BE2C (cell line): ENCODE results near the gene SOHLH1.

Experiments
- DNase-seq: peaks from one replicate; pipeline ENCODE4 v3.0.0-alpha.2; 2020
- H3K27me3 ChIP-seq: fragments of 250-450 bp; sonication (Bioruptor Pico); 2 replicates; pipeline ENCODE4 v1.5.1; 2020; ENCODE audit warnings: mild to moderate bottlenecking
- H3K36me3 ChIP-seq: fragments of 250-450 bp; sonication (Bioruptor Pico); 2 replicates; pipeline ENCODE4 v1.5.1; 2020; ENCODE audit warnings: mild to moderate bottlenecking
- H3K4me1 ChIP-seq: fragments of 250-450 bp; sonication (Bioruptor Pico); 2 replicates; pipeline ENCODE4 v1.5.1; 2020
- H3K4me3 ChIP-seq: 2 replicates; pipeline ENCODE4 v1.5.1; 2011; ENCODE audit warnings: low read depth, low read length
- H3K9me3 ChIP-seq: fragments of 250-450 bp; sonication (Bioruptor Pico); 2 replicates; pipeline ENCODE4 v1.5.1; 2020
- TF ChIP-seq, protein P1 (sequence below): IDR thresholded peaks from 2 replicates; pipeline ENCODE4 v1.5.1; 2012; ENCODE audit warnings: mild to moderate bottlenecking, low read depth, low read length

SOHLH1 gene

GRCh38 chr9:135683401-135684034 is 15.8 kb downstream of the SOHLH1 start:
- DNase-seq = no peak
- H3K9me3 ChIP-seq = no peaks in the 10 kb centered on the region
- no peak overlapping the region for H3K4me3 ChIP-seq
- H3K27me3 ChIP-seq = no peaks in the 10 kb centered on the region
- H3K36me3 ChIP-seq = no peaks in the 10 kb centered on the region
- TF ChIP-seq, protein P1, sequence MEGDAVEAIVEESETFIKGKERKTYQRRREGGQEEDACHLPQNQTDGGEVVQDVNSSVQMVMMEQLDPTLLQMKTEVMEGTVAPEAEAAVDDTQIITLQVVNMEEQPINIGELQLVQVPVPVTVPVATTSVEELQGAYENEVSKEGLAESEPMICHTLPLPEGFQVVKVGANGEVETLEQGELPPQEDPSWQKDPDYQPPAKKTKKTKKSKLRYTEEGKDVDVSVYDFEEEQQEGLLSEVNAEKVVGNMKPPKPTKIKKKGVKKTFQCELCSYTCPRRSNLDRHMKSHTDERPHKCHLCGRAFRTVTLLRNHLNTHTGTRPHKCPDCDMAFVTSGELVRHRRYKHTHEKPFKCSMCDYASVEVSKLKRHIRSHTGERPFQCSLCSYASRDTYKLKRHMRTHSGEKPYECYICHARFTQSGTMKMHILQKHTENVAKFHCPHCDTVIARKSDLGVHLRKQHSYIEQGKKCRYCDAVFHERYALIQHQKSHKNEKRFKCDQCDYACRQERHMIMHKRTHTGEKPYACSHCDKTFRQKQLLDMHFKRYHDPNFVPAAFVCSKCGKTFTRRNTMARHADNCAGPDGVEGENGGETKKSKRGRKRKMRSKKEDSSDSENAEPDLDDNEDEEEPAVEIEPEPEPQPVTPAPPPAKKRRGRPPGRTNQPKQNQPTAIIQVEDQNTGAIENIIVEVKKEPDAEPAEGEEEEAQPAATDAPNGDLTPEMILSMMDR = no peak
- H3K4me1 ChIP-seq = no peaks in the 10 kb centered on the region

- DNase-seq = no peak
- no peaks in the 10 kb centered on the region for H3K9me3 ChIP-seq
- H3K27me3 ChIP-seq = no peaks in the 10 kb centered on the region
- no peaks in the 10 kb centered on the region for H3K4me1 ChIP-seq
- no peak overlapping the region for H3K4me3 ChIP-seq
- no peaks in the 10 kb centered on the region for H3K36me3 ChIP-seq
- TF ChIP-seq, protein P1 = no peak
Measured at GRCh38 chr9:135681161-135681560, 18.1 kb downstream of the SOHLH1 start.

- Histone ChIP-seq H3K36me3 (no peaks in the 10 kb centered on the region), H3K4me3 (no peak overlapping the region), H3K9me3 (no peaks in the 10 kb centered on the region), H3K4me1 (no peaks in the 10 kb centered on the region), H3K27me3 (no peaks in the 10 kb centered on the region)
- no peak for DNase-seq
- TF ChIP-seq, protein P1 = no peak
Measured at GRCh38 chr9:135680056-135680455, 19.2 kb downstream of the SOHLH1 start.

- no peak for DNase-seq
- Histone ChIP-seq H3K9me3 (no peaks in the 10 kb centered on the region), H3K4me1 (no peaks in the 10 kb centered on the region), H3K4me3 (no peak overlapping the region), H3K36me3 (no peaks in the 10 kb centered on the region), H3K27me3 (no peaks in the 10 kb centered on the region)
- TF ChIP-seq, protein P1 = no peak
Measured at GRCh38 chr9:135678236-135679017, 20.9 kb downstream of the SOHLH1 start.

DNA sequence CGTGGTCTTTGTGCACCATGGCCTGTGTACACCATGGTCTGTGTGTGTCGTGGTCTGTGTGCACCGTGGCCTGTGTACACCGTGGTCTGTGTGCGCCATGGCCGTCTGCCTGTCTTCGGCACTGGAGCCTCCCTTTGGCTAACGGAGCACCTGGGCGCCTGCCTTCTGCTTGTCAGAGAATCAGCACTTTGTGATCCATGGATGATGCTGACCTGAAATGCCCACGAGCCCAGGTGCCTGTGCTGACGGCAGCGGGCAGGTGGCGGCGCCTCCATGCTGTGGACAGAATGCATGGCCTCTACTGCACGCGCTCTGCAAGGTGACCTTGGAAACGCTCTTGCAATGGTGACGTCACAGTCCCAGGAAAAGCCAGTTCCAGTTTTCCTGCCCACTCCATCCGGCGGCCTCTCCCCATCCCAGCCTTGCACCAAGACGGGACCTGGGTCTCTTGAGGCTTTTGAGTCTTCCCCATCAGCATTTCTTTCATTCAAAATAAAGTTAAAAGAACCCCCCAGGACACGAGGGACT is 21.6 kb downstream of the SOHLH1 start:
- H3K27me3 ChIP-seq = no peaks in the 10 kb centered on the region; the same call in 1 of the 2 replicates
- no peak overlapping the region for H3K4me3 ChIP-seq
- no peaks in the 10 kb centered on the region for H3K9me3 ChIP-seq
- no peak for DNase-seq
- no peaks in the 10 kb centered on the region for H3K36me3 ChIP-seq
- TF ChIP-seq, protein P1 = no peak
- no peaks in the 10 kb centered on the region for H3K4me1 ChIP-seq

GRCh38 chr9:135676891-135677290 is 22.4 kb downstream of the SOHLH1 start:
- Histone ChIP-seq H3K36me3 (no peaks in the 10 kb centered on the region), H3K4me3 (no peak overlapping the region), H3K9me3 (no peaks in the 10 kb centered on the region), H3K4me1 (no peaks in the 10 kb centered on the region), H3K27me3 (no peaks in the 10 kb centered on the region; the same call in none of the 2 replicates)
- TF ChIP-seq, protein P1 = no peak
- DNase-seq = no peak
